OCI-LY3 (cell line): ENCODE results near the gene MED26.

ENCODE experiments used
- H2AFZ ChIP-seq: fragments of 200-600, 300-600 bp; shearing (Covaris generic); 2 replicates; pipeline ENCODE4 v1.6.0; 2014; ENCODE audit warnings: antibody characterized with exemption, low read depth, low read length
- H3K27ac ChIP-seq: fragments of 200-600, 300-600 bp; sonication (generic); 2 replicates; pipeline ENCODE4 v1.5.1; 2014; ENCODE audit warnings: mild to moderate bottlenecking, low read length, moderate library complexity, mixed read lengths
- H3K27me3 ChIP-seq: fragments of 200-600, 300-600 bp; sonication (generic); 2 replicates; pipeline ENCODE4 v1.6.1; 2014; ENCODE audit warnings: low read depth, low read length, mixed read lengths
- H3K36me3 ChIP-seq: fragments of 200-600, 300-600 bp; sonication (generic); replicated peaks from 2 replicates; pipeline ENCODE3; 2014; ENCODE audit warnings: low read depth, low read length, mixed read lengths
- H3K4me1 ChIP-seq: fragments of 300-600, 200-600 bp; sonication (generic); 2 replicates; pipeline ENCODE4 v1.6.1; 2014; ENCODE audit warnings: low read length, mixed read lengths
- H3K4me2 ChIP-seq: fragments of 200-600, 300-600 bp; sonication (generic); 2 replicates; pipeline ENCODE4 v1.6.1; 2014; ENCODE audit warnings: low read length, mixed read lengths
- H3K4me3 ChIP-seq: fragments of 300-600, 200-600 bp; sonication (generic); 2 replicates; pipeline ENCODE4 v1.5.1; 2014; ENCODE audit warnings: antibody characterized with exemption, mild to moderate bottlenecking, low read length, moderate library complexity
- H3K79me2 ChIP-seq: fragments of 300-600, 200-600 bp; shearing (Covaris generic); 2 replicates; pipeline ENCODE4 v1.6.1; 2014; ENCODE audit warnings: mild to moderate bottlenecking, low read length, mixed read lengths
- H3K9ac ChIP-seq: fragments of 300-600, 200-600 bp; shearing (Covaris generic); 2 replicates; pipeline ENCODE4 v1.6.0; 2014; ENCODE audit warnings: mild to moderate bottlenecking, low read length, moderate library complexity
- H3K9me3 ChIP-seq: fragments of 200-600, 300-600 bp; shearing (Covaris generic); 2 replicates; pipeline ENCODE4 v1.6.1; 2014; ENCODE audit warnings: low read length, mixed read lengths; ENCODE audit not compliant: insufficient read depth
- H4K20me1 ChIP-seq: fragments of 200-600, 300-600 bp; sonication (generic); 2 replicates; pipeline ENCODE4 v1.6.1; 2016; ENCODE audit warnings: low read length, mixed read lengths; ENCODE audit not compliant: insufficient read depth
- CTCF ChIP-seq: fragments of 200-600, 300-600 bp; sonication (generic); IDR thresholded peaks from 2 replicates; pipeline ENCODE4 v1.5.1; 2014; ENCODE audit warnings: antibody characterized with exemption, low read length, low read depth
- EZH2phosphoT487 ChIP-seq: fragments of 200-600 bp; shearing (Covaris generic); IDR thresholded peaks from 2 replicates; pipeline ENCODE4 v1.6.1; 2018; ENCODE audit warnings: antibody characterized with exemption, mixed run types, low read depth

The MED26 gene

DNA sequence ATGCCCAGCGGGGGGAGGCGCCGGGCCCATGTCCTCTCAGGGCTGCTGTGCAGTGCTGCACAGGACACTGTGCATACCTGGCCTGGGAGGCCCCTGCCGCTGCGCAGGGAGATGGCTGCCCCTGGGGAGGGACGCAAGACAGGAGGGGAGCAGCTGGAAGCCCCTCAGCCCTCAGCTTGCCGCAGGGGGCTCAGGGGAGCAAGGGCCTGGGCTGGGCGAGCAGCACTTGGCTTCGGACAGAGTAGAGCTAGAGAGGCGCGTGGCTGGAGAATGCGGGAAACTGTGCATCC, 96.7 kb downstream of the MED26 start:
- H2AFZ ChIP-seq, result no peak overlapping the region
- H3K36me3 ChIP-seq, result peaks cover 82% of the 10 kb centered on the region
- no peak for TF ChIP-seq EZH2phosphoT487
- TF ChIP-seq CTCF, result no peak
- H3K4me1 ChIP-seq, result no peaks in the 10 kb centered on the region
- no peaks in the 10 kb centered on the region for H3K27me3 ChIP-seq
- H3K4me3 ChIP-seq, result no peak overlapping the region
- H3K4me2 ChIP-seq, result no peak overlapping the region
- H3K9me3 ChIP-seq, result no peaks in the 10 kb centered on the region
- H3K79me2 ChIP-seq, result peaks cover 16% of the 10 kb centered on the region
- no peak overlapping the region for H3K9ac ChIP-seq
- H3K27ac ChIP-seq, result no peak overlapping the region
- peaks cover 12% of the 10 kb centered on the region for H4K20me1 ChIP-seq

- no peak overlapping the region for H2AFZ ChIP-seq
- no peak overlapping the region for H3K4me3 ChIP-seq
- no peak overlapping the region for H3K9ac ChIP-seq
- peaks cover 82% of the 10 kb centered on the region for H3K36me3 ChIP-seq
- TF ChIP-seq CTCF (no peak), EZH2phosphoT487 (no peak)
- no peaks in the 10 kb centered on the region for H3K9me3 ChIP-seq
- H3K79me2 ChIP-seq, result peaks cover 10% of the 10 kb centered on the region
- H4K20me1 ChIP-seq, result peaks cover 6% of the 10 kb centered on the region
- H3K4me1 ChIP-seq, result no peaks in the 10 kb centered on the region
- no peak overlapping the region for H3K4me2 ChIP-seq
- no peak overlapping the region for H3K27ac ChIP-seq
- H3K27me3 ChIP-seq, result no peaks in the 10 kb centered on the region
Measured at GRCh38 chr19:16530540-16531379, 97.2 kb downstream of the MED26 start.

DNA sequence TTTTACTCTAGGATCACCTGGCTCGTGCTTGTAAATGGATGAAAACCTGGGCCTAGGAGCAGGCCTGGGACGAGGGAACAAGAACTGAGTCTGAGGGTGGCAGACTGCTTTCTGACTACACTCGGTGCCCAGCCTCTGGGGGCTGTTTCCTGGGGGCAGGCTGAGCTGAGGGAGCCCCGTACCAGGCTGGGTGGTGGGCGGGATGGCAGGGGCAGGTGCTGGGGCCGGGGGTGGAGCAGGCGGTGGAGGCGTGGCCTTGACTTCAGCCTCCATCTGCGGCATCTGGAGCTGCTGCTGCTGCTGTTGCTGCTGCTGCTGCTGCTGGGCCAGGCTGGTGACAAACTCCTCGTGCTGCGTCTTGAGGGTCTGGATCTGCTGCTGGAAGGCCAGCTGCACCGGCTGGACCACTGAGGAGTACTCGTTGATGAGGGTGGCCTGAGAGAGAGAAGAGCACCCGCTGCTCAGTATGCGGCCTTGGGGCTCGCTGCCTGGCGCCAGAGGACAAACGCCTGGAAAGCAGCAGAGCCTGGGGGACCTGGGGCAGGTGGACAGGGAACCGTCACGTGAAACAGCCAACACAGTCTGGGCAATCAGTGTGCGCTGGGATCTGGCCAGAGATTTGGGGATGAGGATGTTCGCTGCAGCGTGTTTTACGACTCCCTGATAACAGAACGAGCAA, 98.4 kb downstream of the MED26 start:
- Histone ChIP-seq H3K36me3 (peaks cover 82% of the 10 kb centered on the region), H3K9ac (no peak overlapping the region), H3K79me2 (no peaks in the 10 kb centered on the region; the same call in 1 of the 2 replicates), H4K20me1 (0 out of 2 replicates have a peak, but pooled peaks cover 3% of the 10 kb centered on the region), H3K9me3 (no peaks in the 10 kb centered on the region), H2AFZ (no peak overlapping the region), H3K4me2 (no peak overlapping the region), H3K27me3 (no peaks in the 10 kb centered on the region), H3K4me1 (no peaks in the 10 kb centered on the region), H3K4me3 (no peak overlapping the region), H3K27ac (no peak overlapping the region)
- no peak for TF ChIP-seq EZH2phosphoT487
- TF ChIP-seq CTCF, result no peak

DNA sequence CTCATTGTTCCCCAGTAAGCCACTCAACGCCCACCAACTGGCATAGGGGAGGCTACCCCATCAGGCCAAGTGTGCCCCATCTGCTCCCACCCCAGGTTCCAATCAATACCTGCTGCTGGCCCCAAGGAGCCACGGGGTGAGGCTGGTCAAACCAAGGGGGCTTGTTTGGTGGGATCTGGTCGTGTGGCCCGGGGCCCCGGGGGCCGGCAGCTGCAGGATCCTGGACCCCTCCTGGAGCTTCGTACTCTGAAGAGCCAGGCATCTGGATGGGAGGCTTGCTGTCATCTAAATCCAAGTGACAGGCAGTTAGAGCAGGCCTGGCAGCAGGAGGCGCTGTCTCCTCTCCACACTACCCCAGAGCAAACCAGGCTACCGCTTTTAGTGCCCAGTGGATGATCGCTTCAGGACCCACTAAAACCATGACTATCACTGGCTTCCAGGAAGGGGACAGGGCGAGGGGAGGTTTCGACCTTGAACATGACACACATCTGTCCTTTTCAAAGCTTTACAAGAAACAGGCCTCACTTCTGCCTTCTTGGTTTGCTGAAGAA, 100.0 kb downstream of the MED26 start:
- Histone ChIP-seq H3K27me3 (no peaks in the 10 kb centered on the region), H4K20me1 (0 out of 2 replicates have a peak, but pooled peaks cover 3% of the 10 kb centered on the region), H3K36me3 (peaks cover 82% of the 10 kb centered on the region), H2AFZ (no peak overlapping the region), H3K4me3 (no peak overlapping the region), H3K27ac (no peak overlapping the region), H3K9me3 (no peaks in the 10 kb centered on the region), H3K79me2 (no peaks in the 10 kb centered on the region; the same call in 1 of the 2 replicates), H3K4me1 (no peaks in the 10 kb centered on the region), H3K4me2 (no peak overlapping the region), H3K9ac (no peak overlapping the region)
- TF ChIP-seq CTCF (peak; percentile 60), EZH2phosphoT487 (no peak)
